ENCODE measurements around the gene SYNPO2L.

The SYNPO2L gene

DNA sequence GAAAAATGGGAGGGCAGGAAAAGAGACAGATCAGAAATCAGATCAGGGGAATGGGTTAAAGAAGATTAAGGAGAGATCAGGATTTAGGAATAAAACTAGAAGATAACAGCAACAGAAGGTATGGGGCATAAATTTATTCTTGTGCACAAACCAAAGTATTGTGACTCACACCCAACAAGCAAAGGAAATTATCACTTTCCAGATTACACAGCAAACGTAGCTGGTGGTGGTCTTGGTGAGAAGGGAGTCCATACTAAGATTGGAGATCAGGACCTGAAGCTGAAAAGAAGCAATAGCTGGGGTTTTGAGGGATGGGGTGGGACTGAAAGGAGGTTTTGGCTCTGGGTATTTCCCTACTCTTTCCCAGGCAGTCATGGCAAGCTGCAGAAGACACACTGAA is 11.1 kb downstream of the SYNPO2L start:
- no peak overlapping the region for H3K27ac ChIP-seq
- POLR2A ChIA-PET (ENCODE audit: low non-redundant PET), result no interaction called here
- CTCF ChIA-PET, result interaction anchor here (0.6 to 3.2 kb wide), 9 partner anchors 14 to 705 kb away, joined by 3 to 62 read pairs (median 3); no protein-coding TSS in a partner anchor
- no peak for DNase-seq (ENCODE audit: low spot score)
- TF ChIP-seq, protein P1, sequence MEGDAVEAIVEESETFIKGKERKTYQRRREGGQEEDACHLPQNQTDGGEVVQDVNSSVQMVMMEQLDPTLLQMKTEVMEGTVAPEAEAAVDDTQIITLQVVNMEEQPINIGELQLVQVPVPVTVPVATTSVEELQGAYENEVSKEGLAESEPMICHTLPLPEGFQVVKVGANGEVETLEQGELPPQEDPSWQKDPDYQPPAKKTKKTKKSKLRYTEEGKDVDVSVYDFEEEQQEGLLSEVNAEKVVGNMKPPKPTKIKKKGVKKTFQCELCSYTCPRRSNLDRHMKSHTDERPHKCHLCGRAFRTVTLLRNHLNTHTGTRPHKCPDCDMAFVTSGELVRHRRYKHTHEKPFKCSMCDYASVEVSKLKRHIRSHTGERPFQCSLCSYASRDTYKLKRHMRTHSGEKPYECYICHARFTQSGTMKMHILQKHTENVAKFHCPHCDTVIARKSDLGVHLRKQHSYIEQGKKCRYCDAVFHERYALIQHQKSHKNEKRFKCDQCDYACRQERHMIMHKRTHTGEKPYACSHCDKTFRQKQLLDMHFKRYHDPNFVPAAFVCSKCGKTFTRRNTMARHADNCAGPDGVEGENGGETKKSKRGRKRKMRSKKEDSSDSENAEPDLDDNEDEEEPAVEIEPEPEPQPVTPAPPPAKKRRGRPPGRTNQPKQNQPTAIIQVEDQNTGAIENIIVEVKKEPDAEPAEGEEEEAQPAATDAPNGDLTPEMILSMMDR (conservative IDR thresholded peaks at IDR 0.05; ENCODE audit: low read depth), result no peak

GRCh38 chr10:73644015-73644743 is 11.7 kb downstream of the SYNPO2L start:
- POLR2A ChIA-PET (ENCODE audit: low non-redundant PET), result no interaction called here
- DNase-seq (ENCODE audit: low spot score), result peak; percentile 81
- CTCF ChIA-PET, result interaction anchor here (0.6 to 3.2 kb wide), 17 partner anchors 9 to 706 kb away, joined by 3 to 62 read pairs (median 3); no protein-coding TSS in a partner anchor
- no peak overlapping the region for H3K27ac ChIP-seq
- TF ChIP-seq, protein P1 (conservative IDR thresholded peaks at IDR 0.05; ENCODE audit: low read depth), result peak; percentile 77

DNA sequence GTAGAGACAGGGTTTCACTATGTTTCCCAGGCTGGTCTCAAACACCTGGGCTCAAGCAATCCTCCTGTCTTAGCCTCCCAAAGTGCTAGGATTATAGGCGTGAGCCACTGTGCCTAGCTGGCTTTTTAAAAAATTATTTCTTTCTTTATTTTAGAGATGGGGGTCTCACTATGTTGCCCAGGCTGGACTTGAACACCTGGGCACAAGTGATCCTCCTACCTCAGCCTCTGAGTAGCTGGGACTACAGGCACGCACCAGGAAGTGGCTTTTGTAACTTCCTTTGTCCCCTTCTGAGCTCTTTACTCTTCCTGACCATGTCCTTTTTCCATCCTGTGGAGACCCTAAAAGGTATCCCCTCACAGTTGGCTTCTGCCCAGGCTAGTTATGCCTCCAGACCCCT is 12.5 kb downstream of the SYNPO2L start:
- CTCF ChIA-PET, result interaction anchor here (0.6 to 3.2 kb wide), 11 partner anchors 9 to 379 kb away, joined by 3 to 62 read pairs (median 3); no protein-coding TSS in a partner anchor
- no peak for DNase-seq (ENCODE audit: low spot score)
- no peak overlapping the region for H3K27ac ChIP-seq
- TF ChIP-seq, protein P1 (conservative IDR thresholded peaks at IDR 0.05; ENCODE audit: low read depth), result no peak
- POLR2A ChIA-PET (ENCODE audit: low non-redundant PET), result no interaction called here

DNA sequence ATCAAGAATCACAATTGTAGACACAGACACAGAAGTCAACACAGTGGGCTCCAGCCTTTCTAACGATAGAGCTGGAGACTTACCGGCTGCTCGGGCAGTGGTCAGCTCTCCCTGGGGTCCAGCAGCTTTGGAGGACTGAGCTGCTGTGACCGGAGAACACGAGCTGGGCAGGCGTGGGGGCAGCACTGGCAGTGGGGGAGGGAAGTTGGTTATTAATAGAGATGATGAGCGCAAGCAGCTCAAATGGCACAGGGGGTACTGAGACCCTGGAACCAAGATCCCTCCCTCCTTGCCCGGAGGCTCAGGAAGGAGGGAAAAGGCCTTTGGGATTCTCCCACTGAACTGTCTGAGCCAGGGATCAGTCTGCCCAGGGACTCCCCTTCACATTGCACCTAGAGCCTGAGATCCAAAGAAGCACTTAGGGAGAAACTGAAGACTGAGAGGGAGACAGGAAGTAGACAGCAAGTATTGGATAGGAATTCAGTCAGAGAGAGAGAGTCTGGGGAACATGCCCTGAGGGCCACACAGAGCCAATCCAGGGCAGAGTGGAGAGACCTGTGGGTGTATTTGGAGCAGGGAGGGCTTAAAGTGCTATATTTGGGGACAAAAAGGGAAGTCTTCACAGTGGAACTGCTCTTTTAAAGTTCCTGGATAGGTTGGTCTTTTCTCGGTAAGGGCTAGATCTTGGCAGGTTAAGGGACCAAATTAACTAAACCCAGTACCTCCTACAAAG is 14.3 kb downstream of the SYNPO2L start, which contains the start of gene MYOZ1:
Gene MYOZ1 (minus strand): TSS at position 147 of the 733 bp plus-strand sequence. CDS start 1,457 bp downstream, outside the sequence.
- POLR2A ChIA-PET (ENCODE audit: low non-redundant PET), result interaction anchor here (0.6 kb wide), 1 partner anchor 114 kb away, joined by 3 read pairs; no protein-coding TSS in a partner anchor
- CTCF ChIA-PET, result interaction anchor here (0.6 to 1.0 kb wide), 2 partner anchors 109 to 112 kb away, joined by 5 to 7 read pairs; no protein-coding TSS in a partner anchor
- DNase-seq (ENCODE audit: low spot score), result no peak

DNA sequence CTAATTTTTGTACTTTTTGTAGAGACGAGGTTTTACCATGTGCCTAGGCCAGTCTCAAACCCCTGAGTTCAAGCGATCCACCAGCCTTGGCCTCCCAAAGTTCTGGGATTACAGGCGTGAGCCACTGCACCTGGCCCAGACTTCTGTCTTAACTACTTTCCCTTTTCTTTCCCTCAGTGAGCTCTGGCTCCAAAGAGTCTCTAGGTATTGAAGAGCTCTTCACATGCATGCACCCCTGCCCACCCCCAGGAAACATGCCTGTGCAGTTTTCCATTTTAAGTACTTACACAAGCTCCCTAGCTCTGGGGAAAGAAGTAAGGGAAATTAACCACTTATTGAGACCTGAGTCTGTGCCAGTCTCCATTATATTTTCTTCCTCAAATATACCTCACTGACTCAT is 16.5 kb downstream of the SYNPO2L start:
- CTCF ChIA-PET, result no interaction called here
- no peak overlapping the region for H3K27ac ChIP-seq
- no peak for DNase-seq (ENCODE audit: low spot score)

More for the DNA sequence above, 14.3 kb downstream of the SYNPO2L start, which contains the start of gene MYOZ1:
- TF ChIP-seq, protein P1 (conservative IDR thresholded peaks at IDR 0.05; ENCODE audit: low read depth), result no peak
- H3K27ac ChIP-seq, result no peak within 1 kb of the TSS

More for the DNA sequence above, 16.5 kb downstream of the SYNPO2L start:
- POLR2A ChIA-PET (ENCODE audit: low non-redundant PET), result interaction anchor here (0.6 kb wide), 1 partner anchor 61 kb away, joined by 3 read pairs; no protein-coding TSS in a partner anchor
- TF ChIP-seq, protein P1 (conservative IDR thresholded peaks at IDR 0.05; ENCODE audit: low read depth), result no peak

Data from RWPE1 (cell line).